GM12892 (cell line): Measurements from ENCODE around the gene FTL.

ENCODE experiments used
- DNase-seq: peaks from one replicate; pipeline ENCODE4 v3.0.0; 2011; ENCODE audit not compliant: insufficient read length
- FAIRE-seq: peaks from 2 replicates; lab custom pipeline; 2011; peaks lifted over from hg19 to GRCh38; lab: Jason Lieb, UNC
- POLR2A ChIP-seq: IDR thresholded peaks from 2 replicates; pipeline ENCODE4 v1.6.1; 2011; ENCODE audit warnings: low read depth, low read length, control low read depth
- POLR2AphosphoS5 ChIP-seq: IDR thresholded peaks from 2 replicates; pipeline ENCODE4 v1.6.1; 2011; ENCODE audit warnings: low read depth, low read length, control low read depth
- TAF1 ChIP-seq: IDR thresholded peaks from 2 replicates; pipeline ENCODE4 v1.6.1; 2011; ENCODE audit warnings: low read depth, mild to moderate bottlenecking, control low read depth, low read length, borderline replicate concordance

The FTL gene

DNA sequence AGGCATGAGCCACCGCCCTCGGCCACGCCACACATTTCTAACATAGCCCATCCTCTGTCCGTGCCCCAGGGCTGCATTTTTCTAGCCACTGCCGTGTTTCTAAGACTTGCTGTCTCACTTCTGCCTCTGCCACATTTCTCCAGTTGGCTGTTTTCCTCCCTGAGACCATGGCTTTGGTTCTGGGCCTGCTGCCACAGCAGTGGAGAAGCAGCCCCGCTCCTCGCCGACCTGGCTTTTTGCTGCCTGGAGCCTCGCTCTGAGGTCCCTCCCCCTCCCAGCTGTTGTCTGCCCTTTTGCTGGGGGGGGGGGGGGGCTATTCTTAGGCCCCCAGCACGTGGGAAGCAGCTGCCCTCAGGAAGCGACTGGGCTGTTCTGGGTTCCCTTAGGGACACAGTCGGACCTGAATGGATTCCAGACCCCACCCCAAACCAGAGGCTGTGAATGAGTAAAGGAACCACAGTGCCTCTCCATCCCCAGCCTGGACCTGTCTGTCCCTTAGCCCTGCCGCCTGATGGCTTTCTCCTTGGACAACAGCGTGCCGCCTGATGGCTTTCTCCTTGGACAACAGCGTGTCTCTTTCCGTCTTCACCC lies 24.7 kb downstream of the FTL start:
- FAIRE-seq (no peak), DNase-seq (no peak)
- TF ChIP-seq TAF1 (no peak), POLR2A (no peak), POLR2AphosphoS5 (no peak)

DNA sequence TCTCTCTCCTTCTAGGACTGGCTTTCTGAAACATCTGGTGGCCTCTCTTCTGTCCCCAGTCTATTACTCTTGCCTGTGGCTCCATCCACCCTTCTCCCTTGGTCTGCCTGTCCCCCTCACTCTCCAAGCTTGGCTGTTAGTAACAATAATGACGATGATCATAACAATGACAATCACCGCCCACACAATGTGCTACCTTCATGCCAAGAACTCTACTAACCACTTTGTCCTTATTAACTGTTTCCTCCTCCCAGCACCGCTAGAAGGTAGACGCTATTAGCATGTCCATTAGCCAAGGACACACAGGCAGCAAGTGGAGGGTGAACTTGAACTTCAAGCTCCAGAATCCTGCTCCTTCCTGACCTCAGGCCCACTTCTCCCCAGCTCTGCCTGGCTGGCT lies 25.3 kb downstream of the FTL start:
- TF ChIP-seq TAF1 (no peak), POLR2A (no peak), POLR2AphosphoS5 (no peak)
- FAIRE-seq (no peak), DNase-seq (no peak)

DNA sequence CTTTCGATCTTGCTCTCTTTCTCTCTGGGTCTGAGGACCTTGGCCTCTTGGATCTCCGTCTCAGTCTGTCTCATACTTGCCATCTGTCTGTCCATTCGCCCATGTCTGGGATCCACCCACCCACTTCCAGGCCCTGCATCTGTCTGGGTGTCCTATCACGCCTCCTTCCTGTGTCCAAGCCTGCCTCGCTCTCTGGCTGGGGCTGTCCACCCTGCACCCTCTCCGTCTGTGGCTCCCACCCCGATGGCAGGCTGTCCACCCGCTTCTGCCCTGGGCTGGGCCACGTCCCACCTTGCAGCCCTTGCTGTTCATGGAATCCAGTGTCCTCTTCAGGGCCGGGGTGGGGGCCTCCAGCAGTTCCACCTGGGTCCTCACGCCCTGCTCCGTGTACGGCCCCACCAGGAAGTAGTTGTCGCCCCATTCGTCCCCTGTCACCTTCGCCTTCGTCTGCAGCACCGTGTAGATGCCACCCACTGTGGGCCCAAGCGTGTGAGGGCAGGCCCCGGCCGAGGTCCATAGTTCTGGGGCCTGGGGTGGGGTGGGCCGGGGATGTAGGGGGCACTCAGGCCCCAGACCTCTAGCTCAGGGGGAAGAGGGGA lies 26.0 kb downstream of the FTL start:
- FAIRE-seq: no peak
- no peak for TF ChIP-seq POLR2AphosphoS5
- TF ChIP-seq POLR2A: no peak
- TF ChIP-seq TAF1: no peak
- DNase-seq: no peak

DNA sequence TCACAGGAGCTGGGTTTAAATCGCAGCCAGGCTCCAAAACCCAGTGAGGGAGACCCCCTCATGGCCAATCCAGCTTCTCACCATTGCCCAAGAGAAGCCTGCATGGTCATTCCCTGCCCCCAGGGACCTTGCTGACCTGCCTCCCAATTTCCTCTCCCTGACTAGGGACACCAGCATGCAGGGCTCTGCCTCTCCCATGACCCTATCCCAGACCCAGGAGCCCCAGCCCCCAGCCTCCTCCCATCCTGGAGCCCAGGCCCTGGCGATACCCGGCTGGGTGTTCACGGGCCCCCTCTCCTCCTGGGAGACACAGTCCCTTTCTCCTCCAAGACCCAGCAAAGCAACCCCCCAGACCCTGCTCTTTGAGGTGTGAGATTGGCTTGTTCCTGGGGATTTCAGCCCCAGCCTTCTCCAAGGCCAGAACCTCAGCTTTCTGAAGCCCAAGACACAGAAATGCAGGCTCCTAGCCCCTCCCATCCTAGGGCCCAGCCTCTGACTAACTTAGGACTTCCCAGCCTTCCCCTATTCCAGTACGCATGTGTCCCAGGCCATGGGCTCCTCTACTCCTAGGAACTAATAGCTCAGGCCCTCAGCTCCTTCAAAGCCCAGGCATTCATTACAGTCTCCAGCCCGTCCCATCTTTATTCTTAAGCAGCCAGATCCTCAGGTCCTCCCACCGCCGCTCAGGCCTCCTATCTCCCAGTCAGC lies 26.9 kb downstream of the FTL start:
- TF ChIP-seq POLR2AphosphoS5: no peak
- TF ChIP-seq POLR2A: no peak
- no peak for TF ChIP-seq TAF1
- FAIRE-seq (peak; percentile 68), DNase-seq (no peak)

DNA sequence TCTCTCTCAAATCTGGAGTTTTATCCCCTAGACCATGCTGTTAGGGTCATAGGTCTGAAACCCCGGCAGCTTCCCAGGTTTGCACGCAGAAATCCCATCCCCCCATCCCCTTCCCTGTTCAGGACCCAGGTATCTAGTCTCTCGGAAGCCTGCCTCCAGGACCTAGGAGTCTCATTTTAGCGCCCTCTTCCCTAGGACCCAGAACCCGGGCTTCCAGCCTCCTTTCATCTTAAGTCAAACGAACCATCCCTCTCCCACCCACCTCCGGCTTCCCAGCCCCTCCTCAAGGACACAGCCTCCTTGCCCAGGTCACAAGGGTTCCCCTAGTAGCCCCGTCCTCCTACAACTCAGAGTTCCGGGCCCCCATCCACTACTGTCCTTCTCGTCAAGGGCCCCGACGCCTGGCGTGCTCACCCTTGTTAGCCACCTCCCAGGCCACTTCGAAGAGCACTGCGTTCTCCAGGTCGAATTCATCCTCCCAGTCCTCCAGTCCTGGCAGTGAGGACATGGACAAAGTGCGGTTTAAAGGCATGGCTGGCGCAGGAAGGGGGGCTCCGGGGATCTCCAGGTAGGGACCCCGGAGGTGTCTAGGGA lies 27.6 kb downstream of the FTL start:
- no peak for TF ChIP-seq TAF1
- no peak for TF ChIP-seq POLR2A
- no peak for TF ChIP-seq POLR2AphosphoS5
- DNase-seq: no peak
- no peak for FAIRE-seq

DNA sequence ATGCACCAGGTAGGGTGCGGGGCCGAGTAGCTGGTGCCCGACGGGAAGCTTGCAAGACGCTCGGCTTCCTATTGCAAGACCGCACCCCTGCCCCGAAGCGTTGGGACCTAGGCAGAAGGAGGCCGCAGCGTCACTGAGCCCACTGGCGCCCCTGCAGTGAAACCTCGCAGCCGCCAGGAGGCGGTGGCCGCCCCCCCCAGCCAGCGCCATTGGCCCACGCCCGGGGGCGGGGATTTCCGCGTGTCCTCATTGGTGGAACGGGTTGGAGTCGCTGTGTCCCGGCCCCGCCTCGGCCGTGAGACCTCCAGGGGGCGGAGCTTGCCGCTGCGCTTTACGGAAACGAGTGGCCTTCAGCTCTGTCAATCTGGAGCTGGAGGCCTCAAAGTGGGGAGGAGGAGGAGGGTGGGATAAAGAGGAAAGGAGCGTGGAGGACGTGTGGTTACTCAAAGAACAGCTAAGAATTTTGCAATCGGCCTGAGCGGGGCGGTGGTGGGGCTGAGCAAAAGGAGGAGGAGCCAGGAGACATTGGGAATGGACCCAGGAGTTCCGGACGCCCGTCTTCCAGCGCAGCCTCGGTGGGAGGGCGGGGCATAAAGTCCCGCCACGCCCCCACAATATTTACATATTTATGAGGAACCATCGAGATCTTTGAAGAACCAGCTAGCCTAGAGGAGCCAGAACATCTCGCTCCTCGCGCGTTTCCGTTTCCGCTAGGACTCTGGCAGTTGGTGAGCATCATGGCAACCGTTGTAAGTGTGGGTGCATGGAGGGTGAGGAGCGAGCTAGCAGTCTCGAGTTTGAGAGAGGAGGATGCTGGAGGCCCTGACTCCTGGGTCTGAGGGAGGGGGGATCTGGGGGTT lies 28.3 kb downstream of the FTL start, which contains the start of the genes GYS1 and RUVBL2:
Gene GYS1, minus strand, starts transcription at position 135 of the 860 bp plus-strand sequence. CDS start 197 bp downstream, outside the sequence.
Gene RUVBL2, plus strand, starts transcription at position 713 of the 860 bp plus-strand sequence. Its CDS starts 25 bp downstream, at position 738.
- DNase-seq (peak; percentile 99), FAIRE-seq (peak; percentile 98)
- TF ChIP-seq POLR2A (peak; percentile 92), TAF1 (peak; percentile 92), POLR2AphosphoS5 (peak; percentile 94)

DNA sequence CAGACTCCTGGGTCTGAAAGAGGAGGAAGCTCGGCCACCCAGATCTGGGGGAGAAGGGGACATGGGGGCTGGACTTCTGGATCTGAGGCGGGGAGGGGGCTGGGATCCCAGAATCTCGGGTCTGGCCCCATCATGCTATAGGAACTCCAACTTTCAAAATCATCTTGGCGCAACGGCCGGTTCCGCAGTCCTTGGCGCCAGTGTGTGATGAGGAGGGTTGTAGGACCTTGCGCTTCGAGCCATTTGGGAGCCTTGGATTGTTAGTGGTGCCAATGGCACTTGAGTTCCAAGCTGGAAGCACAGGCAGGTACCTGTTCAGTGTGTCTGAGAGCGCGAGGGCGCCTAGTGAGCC lies 28.9 kb downstream of the FTL start:
- TF ChIP-seq POLR2A (no peak), POLR2AphosphoS5 (no peak), TAF1 (no peak)
- FAIRE-seq: no peak

DNA sequence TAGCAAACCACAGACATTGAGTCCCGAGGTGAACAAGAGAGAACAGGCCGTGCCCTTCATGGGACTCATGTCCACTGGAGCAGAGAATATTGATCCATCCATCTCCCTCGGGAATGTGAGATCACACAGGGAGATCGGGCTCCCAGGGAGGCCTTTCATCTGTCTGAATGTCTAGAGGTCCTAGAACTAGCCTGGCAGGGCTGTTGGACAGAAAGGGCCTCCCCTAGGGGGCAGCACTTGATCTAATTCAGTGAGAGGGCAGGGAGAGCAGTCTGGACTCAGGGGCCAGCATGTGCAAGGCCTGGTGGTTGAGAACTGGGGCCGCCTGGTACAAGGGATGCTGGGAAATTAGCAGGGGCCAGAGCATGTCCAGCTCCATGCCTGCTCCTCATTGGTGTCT lies 32.9 kb downstream of the FTL start:
- DNase-seq (no peak), FAIRE-seq (no peak)
- TF ChIP-seq POLR2AphosphoS5 (no peak), TAF1 (no peak), POLR2A (no peak)

More for the DNA sequence above, 28.9 kb downstream of the FTL start:
- DNase-seq: no peak

DNA sequence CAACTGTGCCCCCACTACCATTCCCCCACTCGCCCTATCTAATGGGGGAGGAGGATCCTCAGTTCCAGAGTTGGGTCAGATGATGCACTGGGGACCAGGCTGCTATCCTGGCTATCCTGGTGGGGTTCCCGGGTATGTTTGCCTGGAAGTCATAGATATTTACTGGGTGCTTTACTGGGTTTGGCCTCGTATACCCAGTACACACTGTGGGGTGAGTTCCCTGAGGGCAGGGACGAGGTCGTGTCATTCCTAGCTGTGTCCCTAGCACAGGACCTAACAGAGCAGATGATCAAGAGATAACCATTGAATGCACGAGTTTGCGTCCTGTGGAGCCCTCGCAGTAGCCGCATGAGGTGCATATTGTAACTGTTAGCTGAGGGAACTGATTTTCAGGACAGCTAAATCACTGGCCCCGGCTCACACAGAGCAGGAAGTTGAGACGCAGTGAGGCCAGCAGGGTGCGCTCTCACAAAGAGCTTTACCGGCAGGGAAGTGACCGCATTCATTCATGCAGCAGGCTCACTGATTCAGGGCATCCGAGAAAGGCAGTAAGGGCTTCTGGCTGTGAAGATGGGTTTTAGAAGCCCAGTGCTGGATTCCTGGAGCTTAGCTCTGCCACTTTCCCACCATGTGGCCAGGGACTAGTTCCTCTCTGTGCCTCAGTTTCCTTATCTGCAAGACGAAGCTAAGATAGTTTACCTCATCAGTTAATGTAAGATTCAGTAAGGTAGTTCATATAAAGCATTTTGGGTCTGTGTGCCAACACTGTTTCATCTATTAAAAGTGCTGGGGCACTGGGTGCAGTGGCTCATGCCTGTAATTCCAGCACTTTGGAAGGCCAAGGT lies 34.6 kb downstream of the FTL start:
- DNase-seq: no peak
- FAIRE-seq: peak; percentile 79
- TF ChIP-seq TAF1: no peak
- TF ChIP-seq POLR2A: no peak
- no peak for TF ChIP-seq POLR2AphosphoS5

DNA sequence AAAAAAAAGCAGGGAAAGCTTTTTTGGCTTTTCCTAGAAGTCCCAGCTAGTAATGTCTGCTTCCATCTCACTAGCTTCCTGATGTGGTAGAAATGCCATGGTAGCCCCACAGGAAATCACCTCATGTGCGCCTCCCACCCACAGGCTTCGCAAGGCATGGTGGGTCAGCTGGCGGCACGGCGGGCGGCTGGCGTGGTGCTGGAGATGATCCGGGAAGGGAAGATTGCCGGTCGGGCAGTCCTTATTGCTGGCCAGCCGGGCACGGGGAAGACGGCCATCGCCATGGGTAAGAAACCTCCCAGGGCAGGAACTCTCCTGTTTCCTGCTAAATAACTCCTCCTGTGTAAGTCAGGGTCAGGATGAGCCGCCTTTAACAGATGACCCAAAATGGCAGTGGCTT lies 39.0 kb downstream of the FTL start:
- no peak for TF ChIP-seq TAF1
- no peak for TF ChIP-seq POLR2AphosphoS5
- TF ChIP-seq POLR2A: no peak
- DNase-seq: no peak
- FAIRE-seq: no peak
